A549 (cell line): ENCODE data around the gene IRAK3. TPM values are rescaled to one million over a fixed set of nuclear protein-coding genes. Genes with fewer than 3 reads are reported as not detected.

Source experiments
- CBX2 ChIP-seq: fragments of 200-600 bp; sonication (generic); IDR thresholded peaks from 2 replicates; pipeline ENCODE4 v1.6.1; 2016; ENCODE audit warnings: low read depth, mild to moderate bottlenecking, borderline replicate concordance
- CEBPB ChIP-seq, 2 experiments: fragments of >200 bp in 1 of 2; sonication (Bioruptor Twin) in 1 of 2; formaldehyde crosslinking in 1 of 2; IDR thresholded peaks; 2 replicates each; pipeline ENCODE4 v1.6.1; 2012 to 2016
- EP300 ChIP-seq, 2 experiments: fragments of >200 bp; sonication (Bioruptor Twin); formaldehyde crosslinking; IDR thresholded peaks; 2 replicates in 1 of 2; 3 replicates in 1 of 2; pipeline ENCODE4 v1.6.1; 2016 to 2017
- FOSB ChIP-seq: fragments of 250-450 bp; sonication (Bioruptor Pico); IDR thresholded peaks from 2 replicates; pipeline ENCODE4 v1.5.0; 2020; ENCODE audit warnings: mild to moderate bottlenecking, moderate library complexity
- FOSL2 ChIP-seq, 2 experiments: fragments of 450-650 bp in 1 of 2; fragments of >200 bp in 1 of 2; sonication (Bioruptor Twin) in 1 of 2; formaldehyde crosslinking; IDR thresholded peaks; 2 replicates each; pipeline versions ENCODE4 v1.5.0 to v1.6.1; 2016 to 2020; ENCODE audit warnings: mild to moderate bottlenecking in 1 of 2, moderate library complexity in 1 of 2
- FOXS1 ChIP-seq: fragments of 250-450 bp; sonication (Bioruptor Pico); IDR thresholded peaks from 2 replicates; pipeline ENCODE4 v1.5.0; 2020; ENCODE audit warnings: mild to moderate bottlenecking, moderate library complexity
- HOXA7 ChIP-seq: fragments of 250-450 bp; sonication (Bioruptor Pico); IDR thresholded peaks from 2 replicates; pipeline ENCODE4 v1.5.0; 2020; ENCODE audit warnings: mild to moderate bottlenecking, moderate library complexity
- HOXB13 ChIP-seq: fragments of 250-450 bp; sonication (Bioruptor Pico); IDR thresholded peaks from 2 replicates; pipeline ENCODE4 v1.5.0; 2020; ENCODE audit warnings: low read depth, mild to moderate bottlenecking, moderate library complexity
- HOXB5 ChIP-seq: fragments of 250-450 bp; sonication (Bioruptor Pico); IDR thresholded peaks from 2 replicates; pipeline ENCODE4 v1.5.0; 2020; ENCODE audit warnings: mild to moderate bottlenecking, moderate library complexity
- JUNB ChIP-seq: fragments of >200 bp; sonication (Bioruptor Twin); formaldehyde crosslinking; IDR thresholded peaks from 2 replicates; pipeline ENCODE4 v1.6.1; 2016
- KDM5A ChIP-seq: fragments of 200-600 bp; sonication (generic); IDR thresholded peaks from 2 replicates; pipeline ENCODE4 v1.6.1; 2016; ENCODE audit warnings: antibody characterized with exemption, mild to moderate bottlenecking
- NPAS2 ChIP-seq: fragments of 250-450 bp; sonication (Bioruptor Pico); IDR thresholded peaks from 2 replicates; pipeline ENCODE4 v1.8.0; 2022; ENCODE audit warnings: mild to moderate bottlenecking, moderate library complexity, borderline replicate concordance
- PHF8 ChIP-seq: fragments of 200-600 bp; sonication (generic); IDR thresholded peaks from 2 replicates; pipeline ENCODE4 v1.6.1; 2016; ENCODE audit warnings: low read depth, mild to moderate bottlenecking, antibody characterized with exemption, moderate library complexity, borderline replicate concordance
- POLR2A ChIP-seq: IDR thresholded peaks from 2 replicates; pipeline ENCODE4 v1.6.1; 2012; ENCODE audit warnings: mild to moderate bottlenecking, low read length
- ZNF302 ChIP-seq: fragments of 250-450 bp; sonication (Bioruptor Pico); IDR thresholded peaks from 2 replicates; pipeline ENCODE4 v1.9.0; 2021; ENCODE audit warnings: inconsistent platforms, mild to moderate bottlenecking, moderate library complexity
- ZSCAN20 ChIP-seq: fragments of 250-450 bp; sonication (Bioruptor Pico); IDR thresholded peaks from 2 replicates; pipeline ENCODE4 v1.8.0; 2022; ENCODE audit warnings: mild to moderate bottlenecking, moderate library complexity
- polyA plus RNA-seq, 4 experiments: library from polyadenylated mRNA; depleted of rRNA in 3 of 4; stranded (reverse); fragments of >200 nt; fragmentation: RNase III in 1 of 4; extraction: RNeasy Plus Mini Kit Qiagen cat#74134 plus additional on column Dnase treatment in 1 of 4; gene quantifications; 2 replicates in 3 of 4; 3 replicates in 1 of 4; pipeline ENCODE4 v1.2.3, GENCODE V29; 2011 to 2017
- TF ChIP-seq, protein P1 (sequence below): fragments of >200 bp; sonication (Bioruptor Twin); formaldehyde crosslinking; IDR thresholded peaks from 3 replicates; pipeline ENCODE4 v1.6.1; 2016
- TF ChIP-seq, protein P2 (sequence below): fragments of >200 bp; sonication (Bioruptor Twin); formaldehyde crosslinking; IDR thresholded peaks from 3 replicates; pipeline ENCODE4 v1.5.1; 2016
- TF ChIP-seq, protein P3 (sequence below): IDR thresholded peaks from 2 replicates; pipeline ENCODE4 v1.6.1; 2012
- TF ChIP-seq, protein P4 (sequence below): fragments of 250-450 bp; sonication (Bioruptor Pico); IDR thresholded peaks from 2 replicates; pipeline ENCODE4 v1.5.0; 2020; ENCODE audit warnings: low read depth, mild to moderate bottlenecking, moderate library complexity
- TF ChIP-seq, protein P5 (sequence below): fragments of 250-450 bp; sonication (Bioruptor Pico); IDR thresholded peaks from 2 replicates; pipeline ENCODE4 v1.5.0; 2021; ENCODE audit warnings: mild to moderate bottlenecking, moderate library complexity, borderline replicate concordance

The IRAK3 gene
- polyA plus RNA-seq, 2 of the 4 experiments (the other 2 are of a cell fraction), result 0.06 to 0.25 TPM

DNA sequence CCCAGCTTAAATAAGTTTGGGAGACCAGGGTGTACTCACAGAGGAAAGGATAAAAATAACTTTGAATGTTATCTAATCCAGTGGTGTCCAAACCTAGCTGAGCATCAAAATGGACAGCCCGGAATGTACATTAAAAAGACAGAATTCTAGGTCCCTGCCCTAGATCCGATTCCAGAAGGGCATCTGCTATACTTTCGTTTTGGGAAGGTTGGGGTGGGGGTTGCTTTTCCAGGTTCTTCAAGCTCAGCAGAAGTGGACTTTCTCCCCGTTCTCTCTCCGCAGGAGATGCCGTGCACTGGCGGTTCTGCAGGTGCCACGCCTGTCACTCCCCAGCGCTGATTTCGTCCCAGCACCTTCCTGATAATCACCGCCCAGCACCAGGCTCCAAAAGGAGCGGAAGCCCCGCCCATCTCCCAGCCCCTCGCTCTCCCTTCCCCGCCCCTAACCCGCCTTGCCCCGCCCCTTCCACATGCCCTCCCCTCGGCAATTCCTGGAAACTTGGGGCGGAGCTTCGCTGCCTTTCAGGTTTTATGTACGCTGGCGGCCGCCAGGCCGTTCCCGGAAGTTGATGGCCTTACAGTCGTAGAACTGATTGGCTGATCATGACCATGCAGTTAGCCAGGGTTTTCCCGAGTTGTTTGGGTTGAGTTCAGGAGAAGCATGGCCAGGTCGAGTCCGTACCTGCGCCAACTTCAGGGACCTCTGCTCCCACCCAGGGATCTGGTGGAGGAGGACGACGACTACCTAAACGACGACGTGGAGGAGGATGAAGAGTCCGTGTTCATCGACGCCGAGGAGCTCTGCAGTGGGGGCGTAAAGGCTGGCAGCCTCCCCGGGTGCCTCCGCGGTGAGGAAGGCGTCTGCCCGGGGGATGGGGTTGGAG, 113.2 kb downstream of the IRAK3 start, which contains the start of gene HELB (continued):
- TF ChIP-seq NPAS2 (CRISPR knock-in tag) (no peak), FOXS1 (no peak), EP300 (IDR thresholded peaks at IDR 0.05) (no peak), CBX2 (no peak), CEBPB (IDR thresholded peaks at IDR 0.05) (no peak), HOXB5 (CRISPR knock-in tag) (no peak), ZNF302 (CRISPR knock-in tag) (no peak), JUNB (no peak), HOXB13 (no peak), FOSB (no peak), HOXA7 (CRISPR knock-in tag) (no peak), POLR2A (peak; percentile 85), ZSCAN20 (CRISPR knock-in tag) (no peak), FOSL2 (IDR thresholded peaks at IDR 0.05) (no peak), FOSL2 (CRISPR knock-in tag; IDR thresholded peaks at IDR 0.05) (no peak), PHF8 (peak; percentile 88; the same call in 1 of the 2 replicates), KDM5A (no peak)
- TF ChIP-seq, protein P1, sequence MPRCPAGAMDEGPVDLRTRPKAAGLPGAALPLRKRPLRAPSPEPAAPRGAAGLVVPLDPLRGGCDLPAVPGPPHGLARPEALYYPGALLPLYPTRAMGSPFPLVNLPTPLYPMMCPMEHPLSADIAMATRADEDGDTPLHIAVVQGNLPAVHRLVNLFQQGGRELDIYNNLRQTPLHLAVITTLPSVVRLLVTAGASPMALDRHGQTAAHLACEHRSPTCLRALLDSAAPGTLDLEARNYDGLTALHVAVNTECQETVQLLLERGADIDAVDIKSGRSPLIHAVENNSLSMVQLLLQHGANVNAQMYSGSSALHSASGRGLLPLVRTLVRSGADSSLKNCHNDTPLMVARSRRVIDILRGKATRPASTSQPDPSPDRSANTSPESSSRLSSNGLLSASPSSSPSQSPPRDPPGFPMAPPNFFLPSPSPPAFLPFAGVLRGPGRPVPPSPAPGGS, result peak; percentile 68; the same call in 1 of the 3 replicates
- TF ChIP-seq, protein P2, sequence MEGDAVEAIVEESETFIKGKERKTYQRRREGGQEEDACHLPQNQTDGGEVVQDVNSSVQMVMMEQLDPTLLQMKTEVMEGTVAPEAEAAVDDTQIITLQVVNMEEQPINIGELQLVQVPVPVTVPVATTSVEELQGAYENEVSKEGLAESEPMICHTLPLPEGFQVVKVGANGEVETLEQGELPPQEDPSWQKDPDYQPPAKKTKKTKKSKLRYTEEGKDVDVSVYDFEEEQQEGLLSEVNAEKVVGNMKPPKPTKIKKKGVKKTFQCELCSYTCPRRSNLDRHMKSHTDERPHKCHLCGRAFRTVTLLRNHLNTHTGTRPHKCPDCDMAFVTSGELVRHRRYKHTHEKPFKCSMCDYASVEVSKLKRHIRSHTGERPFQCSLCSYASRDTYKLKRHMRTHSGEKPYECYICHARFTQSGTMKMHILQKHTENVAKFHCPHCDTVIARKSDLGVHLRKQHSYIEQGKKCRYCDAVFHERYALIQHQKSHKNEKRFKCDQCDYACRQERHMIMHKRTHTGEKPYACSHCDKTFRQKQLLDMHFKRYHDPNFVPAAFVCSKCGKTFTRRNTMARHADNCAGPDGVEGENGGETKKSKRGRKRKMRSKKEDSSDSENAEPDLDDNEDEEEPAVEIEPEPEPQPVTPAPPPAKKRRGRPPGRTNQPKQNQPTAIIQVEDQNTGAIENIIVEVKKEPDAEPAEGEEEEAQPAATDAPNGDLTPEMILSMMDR, result no peak
- TF ChIP-seq, protein P3, sequence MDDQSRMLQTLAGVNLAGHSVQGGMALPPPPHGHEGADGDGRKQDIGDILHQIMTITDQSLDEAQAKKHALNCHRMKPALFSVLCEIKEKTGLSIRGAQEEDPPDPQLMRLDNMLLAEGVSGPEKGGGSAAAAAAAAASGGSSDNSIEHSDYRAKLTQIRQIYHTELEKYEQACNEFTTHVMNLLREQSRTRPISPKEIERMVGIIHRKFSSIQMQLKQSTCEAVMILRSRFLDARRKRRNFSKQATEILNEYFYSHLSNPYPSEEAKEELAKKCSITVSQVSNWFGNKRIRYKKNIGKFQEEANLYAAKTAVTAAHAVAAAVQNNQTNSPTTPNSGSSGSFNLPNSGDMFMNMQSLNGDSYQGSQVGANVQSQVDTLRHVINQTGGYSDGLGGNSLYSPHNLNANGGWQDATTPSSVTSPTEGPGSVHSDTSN, result no peak
- TF ChIP-seq, protein P4, sequence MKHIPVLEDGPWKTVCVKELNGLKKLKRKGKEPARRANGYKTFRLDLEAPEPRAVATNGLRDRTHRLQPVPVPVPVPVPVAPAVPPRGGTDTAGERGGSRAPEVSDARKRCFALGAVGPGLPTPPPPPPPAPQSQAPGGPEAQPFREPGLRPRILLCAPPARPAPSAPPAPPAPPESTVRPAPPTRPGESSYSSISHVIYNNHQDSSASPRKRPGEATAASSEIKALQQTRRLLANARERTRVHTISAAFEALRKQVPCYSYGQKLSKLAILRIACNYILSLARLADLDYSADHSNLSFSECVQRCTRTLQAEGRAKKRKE (CRISPR knock-in tag), result no peak
- TF ChIP-seq, protein P5, sequence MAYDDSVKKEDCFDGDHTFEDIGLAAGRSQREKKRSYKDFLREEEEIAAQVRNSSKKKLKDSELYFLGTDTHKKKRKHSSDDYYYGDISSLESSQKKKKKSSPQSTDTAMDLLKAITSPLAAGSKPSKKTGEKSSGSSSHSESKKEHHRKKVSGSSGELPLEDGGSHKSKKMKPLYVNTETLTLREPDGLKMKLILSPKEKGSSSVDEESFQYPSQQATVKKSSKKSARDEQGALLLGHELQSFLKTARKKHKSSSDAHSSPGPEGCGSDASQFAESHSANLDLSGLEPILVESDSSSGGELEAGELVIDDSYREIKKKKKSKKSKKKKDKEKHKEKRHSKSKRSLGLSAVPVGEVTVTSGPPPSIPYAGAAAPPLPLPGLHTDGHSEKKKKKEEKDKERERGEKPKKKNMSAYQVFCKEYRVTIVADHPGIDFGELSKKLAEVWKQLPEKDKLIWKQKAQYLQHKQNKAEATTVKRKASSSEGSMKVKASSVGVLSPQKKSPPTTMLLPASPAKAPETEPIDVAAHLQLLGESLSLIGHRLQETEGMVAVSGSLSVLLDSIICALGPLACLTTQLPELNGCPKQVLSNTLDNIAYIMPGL (CRISPR knock-in tag), result no peak
